CD4-positive, alpha-beta T cell treated with Interleukin-12 subunit alpha and Interleukin-12 subunit beta, for 1 hour (primary cell): ENCODE results near the gene KCNIP1.
A peak's percentile ranks its signal among the peaks of the same experiment; 100 is the strongest.

Source experiments
- DNase-seq: peaks from one replicate; pipeline ENCODE4 v3.0.0-alpha.2; 2020

Gene KCNIP1

DNA sequence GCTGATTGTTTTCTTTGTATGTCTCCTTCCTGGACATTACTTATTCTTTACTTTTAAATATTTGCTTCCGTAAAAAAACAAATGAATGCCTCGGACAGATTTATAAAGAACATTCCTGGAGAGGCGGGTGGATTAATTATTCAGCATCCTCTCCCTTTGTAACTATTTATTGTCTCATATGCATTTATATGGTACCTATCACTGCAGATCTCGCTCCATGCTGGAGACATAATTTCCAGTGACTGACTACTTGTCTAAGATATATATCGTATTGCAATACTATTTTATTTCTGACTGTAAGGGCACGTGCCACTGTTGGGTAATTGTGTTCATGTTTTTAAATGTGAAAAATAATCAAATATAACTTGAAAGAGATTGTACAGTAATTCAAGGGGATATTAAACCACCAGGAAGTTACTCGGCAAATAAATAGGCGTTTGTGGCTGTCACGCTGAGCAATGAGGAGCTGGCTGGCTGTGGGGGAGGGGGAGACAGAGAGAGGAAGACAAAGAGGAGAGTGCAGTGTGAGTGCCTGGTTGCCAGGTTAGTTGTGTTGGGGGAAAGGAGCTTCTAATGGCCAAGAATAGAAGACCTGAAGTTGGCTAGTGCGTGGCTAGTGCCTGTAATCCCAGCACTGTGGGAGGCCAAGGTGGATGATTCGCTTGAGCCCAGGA is 147.9 kb downstream of the KCNIP1 start:
- no peak for DNase-seq

DNA sequence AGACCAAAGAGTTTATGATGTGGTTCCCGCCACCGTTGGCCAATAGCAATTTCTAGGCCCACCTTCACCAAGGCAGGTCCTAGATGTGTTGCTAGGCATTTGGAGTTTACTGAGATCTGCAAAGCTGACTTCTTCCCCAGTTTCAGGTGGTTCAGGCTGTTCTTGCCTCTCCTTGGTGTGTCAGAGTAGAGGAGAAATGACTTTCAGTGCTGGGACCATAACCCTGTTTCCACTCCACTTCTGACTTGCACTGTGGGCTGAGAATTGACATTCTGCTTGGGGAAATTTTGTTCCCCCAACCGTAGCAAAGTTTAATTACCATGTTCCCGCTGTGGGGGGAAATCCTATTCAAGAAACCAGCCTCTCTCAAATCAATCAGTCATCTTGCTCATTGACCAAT is 151.7 kb downstream of the KCNIP1 start:
- DNase-seq, result no peak

DNA sequence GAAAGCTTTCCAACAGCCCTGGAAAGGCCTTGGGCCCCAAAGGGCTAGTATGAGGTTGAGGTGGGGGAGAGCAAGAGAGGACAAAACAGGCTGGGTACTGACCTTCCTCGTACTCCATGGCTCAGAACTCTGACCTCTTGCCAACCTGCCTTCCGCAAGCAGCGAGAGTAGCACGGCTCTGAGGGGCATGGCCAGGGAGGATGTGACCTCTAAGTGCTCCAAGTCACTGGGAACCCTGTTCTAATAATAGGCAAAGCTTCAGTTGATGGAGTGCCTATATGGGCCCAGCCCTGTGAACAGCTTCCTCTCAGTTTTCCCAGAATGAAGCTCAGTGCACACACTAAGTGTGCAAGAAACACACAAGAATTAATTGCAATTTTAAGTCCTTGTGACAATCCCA is 152.1 kb downstream of the KCNIP1 start:
- DNase-seq, result no peak

DNA sequence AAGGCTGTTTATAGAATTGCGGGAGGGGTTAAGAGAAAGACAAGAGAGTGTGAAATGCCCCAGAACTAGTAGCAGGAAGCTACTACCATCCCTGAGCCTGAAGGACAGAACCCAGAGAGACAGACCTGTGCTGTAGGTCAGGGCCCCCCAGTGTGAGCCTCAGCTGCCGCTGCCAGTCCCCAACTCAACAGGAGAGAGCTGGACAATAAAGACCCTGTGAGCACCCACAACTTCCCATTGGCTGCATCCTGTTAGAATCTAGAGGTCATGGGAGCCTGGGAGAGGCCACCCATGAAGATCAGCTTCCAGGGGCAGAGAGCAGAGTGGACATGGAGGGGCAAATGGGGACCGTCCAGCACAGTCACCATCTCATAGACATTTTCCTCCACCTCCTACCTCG is 152.5 kb downstream of the KCNIP1 start:
- DNase-seq, result no peak

DNA sequence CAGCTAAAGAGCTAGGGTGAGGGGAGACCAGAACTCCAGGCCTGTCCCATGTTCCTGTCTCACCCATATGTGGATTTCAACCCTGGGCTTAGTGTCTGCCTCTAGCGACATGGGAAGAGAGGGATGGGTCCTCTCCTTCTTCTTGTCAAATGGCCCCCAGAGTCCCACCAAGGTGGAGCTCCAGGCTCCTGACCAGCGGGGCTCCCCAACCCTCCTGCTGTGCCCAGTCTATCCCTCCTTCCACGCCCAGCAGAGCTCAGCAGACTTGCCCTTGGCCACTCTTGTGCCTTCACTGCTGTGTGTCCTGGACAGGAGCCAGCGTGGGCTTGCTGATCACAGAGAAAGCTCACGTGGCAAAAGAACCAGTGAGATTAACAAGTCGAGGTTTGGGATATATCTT is 156.7 kb downstream of the KCNIP1 start:
- no peak for DNase-seq

DNA sequence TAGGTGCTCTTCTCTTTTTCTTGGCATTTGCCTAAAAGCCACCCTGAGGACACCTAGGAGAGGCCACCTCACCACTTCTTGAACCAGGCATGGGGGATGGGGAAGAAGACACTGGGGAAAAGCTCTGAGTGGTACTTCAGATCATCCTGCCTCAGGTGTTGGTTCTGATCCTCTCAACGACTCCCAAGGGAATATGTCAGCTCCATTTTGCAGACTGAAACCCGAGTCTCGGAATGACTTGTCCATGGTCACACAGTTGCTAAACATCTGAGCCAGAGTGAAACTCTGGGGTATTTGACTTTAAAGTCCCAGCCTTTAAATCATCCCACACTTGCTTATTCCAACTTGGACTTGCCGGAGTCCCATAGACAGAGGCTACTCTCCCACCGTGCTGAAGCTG is 159.1 kb downstream of the KCNIP1 start:
- no peak for DNase-seq

DNA sequence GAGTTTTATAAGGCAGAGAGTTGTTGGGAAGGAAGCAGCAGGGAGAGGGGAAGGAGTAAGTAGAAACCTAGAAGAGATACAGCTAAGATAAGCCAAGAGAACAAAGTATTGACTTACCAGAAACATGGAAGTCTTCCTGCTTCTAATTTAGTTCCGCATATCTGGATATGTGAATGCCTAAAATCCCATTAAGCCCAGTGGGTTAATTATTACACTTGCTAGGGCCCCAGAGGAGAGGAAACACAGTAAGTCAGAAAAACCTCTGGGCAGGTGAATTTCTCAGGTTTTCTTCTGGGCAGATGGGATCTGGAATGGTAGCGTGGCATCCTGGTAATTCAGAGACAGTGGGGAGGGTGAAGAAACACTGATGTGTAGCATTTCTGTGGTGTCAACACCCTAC is 175.0 kb downstream of the KCNIP1 start:
- DNase-seq, result no peak

DNA sequence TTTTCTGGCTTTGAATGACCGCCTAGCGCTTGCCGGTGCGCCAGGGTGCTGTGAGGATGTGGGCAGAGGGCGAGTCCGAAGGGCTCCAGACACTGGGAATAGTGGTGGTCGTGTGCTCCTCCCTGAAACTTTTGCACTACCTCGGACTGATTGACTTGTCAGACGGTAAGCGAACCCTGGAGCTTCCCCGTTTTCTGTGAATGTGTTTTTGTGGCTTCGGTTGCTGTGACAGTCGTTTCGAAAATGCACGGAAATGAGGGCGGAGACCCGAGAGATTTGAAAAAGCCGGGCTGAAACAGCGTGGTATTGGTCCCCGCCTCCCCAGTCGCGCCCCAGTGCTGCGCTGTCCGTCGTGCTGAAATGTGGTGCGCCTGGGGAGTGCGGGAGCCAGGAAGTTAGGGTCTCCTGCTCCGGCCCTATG is 177.2 kb downstream of the KCNIP1 start:
- peak; percentile 1 for DNase-seq

DNA sequence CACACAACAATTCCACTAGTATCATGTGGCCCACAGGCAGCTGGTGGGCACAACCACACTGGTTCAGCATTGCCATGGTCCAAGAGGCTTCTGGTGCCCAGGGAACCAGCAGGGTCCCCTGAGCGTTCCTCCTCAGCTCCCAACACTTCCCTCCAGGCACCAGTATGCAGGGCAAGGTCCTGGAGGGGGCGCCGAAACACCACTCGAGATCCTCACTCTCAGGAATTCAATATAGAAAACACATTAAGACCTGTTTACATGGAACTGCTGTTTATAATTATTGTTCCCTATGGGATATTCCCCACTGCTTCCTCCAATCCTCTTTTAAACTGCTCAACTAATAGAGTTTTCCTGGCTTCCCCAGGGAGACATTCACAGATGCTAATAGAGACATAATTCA is 187.8 kb downstream of the KCNIP1 start:
- DNase-seq, result no peak

DNA sequence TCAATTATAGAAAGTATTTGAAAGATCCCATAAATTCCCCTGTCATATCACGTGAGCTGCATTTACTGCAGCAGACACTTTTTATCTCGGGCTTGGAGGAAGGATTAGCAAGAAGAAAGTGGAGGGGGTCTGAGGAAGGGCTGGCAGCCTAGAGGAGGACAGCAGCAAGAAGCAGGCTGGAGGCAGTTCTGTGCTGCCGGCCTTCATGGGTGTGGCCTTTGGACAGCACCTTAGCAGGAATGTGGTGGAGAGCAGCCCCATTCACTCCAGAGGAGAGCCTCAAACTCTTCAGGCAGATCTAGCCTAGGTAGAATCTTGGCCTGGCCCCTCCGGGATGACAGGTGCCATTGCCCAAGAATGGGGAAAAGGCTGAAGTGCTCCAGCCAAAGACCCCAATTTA is 189.9 kb downstream of the KCNIP1 start:
- DNase-seq, result no peak

DNA sequence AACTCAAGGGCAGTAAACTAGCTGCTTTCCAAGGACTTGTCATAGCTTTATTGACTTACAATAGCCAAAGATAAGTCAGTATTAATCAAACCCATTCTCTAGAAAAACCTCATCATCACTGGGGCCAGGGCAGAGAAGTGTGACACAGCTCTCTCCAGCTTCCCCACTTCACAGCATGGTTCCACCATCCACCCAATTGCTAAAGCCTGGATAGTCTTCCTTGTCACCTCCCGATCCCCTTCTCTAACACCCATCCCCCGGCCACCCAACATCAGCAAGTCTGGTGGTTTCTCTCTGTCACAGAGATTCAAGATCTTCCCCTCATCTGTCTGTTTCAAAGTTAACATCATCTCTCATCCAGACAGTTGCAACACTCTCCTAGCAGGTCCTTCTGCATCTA is 191.1 kb downstream of the KCNIP1 start:
- DNase-seq, result no peak

DNA sequence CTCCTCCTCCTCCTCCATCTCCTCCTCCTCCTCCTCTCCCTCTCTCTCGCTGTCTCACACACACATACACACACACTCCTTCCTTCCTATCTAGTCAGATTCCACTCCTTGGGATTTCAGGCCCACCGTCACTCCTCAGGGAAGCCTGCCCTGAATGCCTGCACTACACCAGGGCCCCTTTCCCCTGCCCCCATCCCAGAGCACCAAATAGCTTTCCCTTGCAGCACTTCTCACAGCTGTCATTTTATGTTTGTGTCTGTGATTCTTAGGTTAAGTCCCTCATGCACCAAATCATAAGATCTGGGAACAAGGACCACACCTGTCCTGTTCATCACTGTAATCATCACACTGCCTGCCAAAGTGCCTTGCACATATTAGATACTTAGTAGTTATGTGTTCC is 193.2 kb downstream of the KCNIP1 start:
- no peak for DNase-seq

DNA sequence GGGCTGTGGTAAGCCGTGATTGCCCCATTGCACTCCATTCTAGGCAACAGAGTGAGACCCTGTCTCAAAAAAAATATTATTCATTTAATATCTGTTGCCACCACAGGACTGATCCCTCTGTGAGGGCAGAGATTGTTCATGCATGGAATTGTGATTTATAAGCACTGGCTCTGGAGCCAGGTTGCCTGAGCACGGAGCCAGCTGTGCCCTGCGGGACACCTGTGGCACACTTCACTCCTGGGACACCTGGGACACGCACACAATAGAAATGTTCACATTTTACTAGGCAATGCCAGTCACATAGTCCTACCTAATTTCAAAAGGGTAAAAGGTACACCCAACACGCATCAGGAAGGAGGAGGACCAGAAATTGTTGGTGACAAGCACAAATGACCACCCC is 196.7 kb downstream of the KCNIP1 start:
- DNase-seq, result no peak

DNA sequence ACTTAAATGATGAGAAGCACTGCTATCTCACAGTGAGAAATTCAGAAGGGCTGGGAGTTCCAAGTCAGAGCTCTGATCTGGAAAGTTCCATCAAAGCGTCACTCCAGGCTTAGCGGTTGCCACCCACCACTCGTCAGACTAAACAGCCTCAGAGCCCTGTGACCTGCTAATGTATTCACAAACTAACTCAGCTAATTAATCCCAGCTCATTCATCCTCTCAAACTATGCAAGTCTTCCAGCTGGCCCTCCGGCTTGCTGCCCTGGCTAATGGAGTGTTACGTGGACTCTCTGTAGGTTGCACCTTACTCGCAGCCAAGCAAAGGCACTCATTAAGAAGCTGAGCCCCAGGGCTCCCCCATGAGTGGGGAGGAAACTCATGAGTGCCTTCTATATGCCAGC is 197.5 kb downstream of the KCNIP1 start:
- no peak for DNase-seq

DNA sequence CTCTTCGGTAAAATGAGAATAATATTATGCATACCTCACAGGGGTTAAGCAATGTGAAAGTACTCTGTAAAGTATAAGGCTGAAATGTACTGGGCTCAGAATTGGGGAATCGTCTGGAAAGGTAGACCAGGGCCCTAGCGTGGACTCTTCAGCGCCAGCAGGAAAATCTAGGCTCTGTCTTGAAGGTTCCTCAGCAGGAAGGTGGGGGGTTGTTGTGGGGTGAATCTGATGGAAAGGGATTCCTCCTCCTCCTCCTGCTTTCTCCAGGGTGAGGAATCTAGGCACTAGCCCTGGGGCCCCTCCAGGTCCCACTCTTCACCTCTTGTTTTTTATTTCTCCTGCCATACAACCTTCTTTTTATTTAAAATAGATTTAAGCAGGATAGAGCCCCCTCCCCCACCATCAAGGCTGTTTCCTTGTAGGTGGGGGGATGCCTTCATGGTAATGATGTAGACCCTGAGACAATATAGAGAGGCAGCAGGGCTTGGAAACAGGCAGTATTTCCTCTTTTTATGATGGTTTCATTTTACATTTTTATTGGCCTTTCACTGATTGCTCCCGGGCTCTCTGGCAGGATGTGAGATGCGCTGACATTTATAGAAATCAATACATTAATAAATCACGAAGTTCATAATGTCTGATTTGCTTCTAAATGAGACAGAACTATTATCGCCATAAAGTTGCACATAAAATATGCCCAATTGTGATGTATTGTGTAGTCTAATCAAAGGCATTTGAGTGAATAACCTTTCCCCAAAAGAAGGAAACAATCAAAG is 200.8 kb downstream of the KCNIP1 start:
- no peak for DNase-seq

DNA sequence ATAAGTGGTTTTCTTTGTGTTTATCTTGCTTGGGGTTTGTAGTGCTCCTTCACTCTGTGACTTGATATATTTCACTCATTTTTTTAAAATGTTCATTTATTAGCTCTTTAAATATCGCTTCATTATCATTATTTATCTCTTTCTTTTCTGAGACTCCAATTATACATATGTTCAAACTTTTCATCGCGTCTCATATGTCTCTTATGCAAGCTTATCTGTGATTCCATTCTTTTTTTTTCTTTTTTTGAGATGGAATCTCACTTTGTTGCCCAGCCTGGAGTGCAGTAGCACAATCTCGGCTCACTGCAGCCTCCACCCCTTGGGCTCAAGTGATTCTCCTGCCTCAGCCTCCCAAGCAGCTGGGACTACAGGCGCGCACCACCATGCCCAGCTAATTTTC is 205.8 kb downstream of the KCNIP1 start:
- DNase-seq, result no peak

DNA sequence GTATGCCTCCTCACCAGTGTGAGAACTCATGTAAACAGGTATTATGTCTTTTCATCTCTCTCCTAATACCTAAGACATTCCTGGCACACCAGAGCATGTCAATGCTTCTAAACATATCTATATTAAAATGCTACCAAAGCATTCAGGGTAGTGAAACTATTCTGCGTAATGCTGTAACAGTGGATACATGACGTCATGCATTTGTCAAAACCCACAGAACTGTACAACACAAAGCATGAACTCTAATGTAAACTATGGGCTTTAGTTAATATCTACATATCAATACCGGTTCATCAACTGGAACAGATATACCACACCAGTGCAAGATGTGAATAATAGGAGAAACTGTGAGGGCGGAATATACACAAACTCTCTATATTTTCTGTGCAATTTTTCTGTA is 207.5 kb downstream of the KCNIP1 start:
- no peak for DNase-seq

DNA sequence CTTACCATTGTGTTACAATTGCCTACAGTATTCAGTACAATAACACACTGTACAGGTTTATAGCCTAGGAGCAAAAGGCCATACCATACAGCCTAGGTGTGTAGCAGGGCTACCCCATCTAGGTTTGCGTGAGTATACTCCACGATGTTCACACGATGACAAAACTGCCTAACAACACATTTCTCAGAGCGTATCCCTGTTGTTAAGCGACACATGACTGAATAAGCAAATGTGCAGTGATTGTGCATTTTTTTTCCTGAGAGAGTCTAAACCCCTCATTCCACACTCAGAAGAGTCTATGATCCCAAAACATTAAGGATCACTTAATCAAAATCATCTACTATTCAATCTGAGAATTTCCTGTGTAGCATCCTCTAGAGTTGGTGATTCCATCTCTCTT is 211.3 kb downstream of the KCNIP1 start:
- DNase-seq, result no peak

DNA sequence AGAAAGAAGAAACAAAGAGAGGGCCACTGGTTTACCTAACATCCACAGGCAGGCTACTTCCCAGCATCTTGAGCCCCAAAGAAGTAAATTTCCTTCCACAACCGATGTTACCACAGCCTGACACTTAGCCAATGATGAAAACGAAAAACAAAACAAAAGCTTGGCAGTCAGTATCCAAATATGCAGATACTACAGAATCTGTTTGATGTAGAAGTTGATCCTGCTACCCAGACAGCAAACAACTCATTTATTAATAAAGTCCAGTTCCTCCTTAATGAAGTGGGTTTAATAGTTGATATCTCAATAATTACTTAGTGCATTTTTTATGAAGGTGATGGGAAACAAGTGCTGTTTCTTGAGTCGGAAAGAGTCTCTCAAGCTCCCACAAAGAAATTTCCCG is 212.6 kb downstream of the KCNIP1 start:
- no peak for DNase-seq

DNA sequence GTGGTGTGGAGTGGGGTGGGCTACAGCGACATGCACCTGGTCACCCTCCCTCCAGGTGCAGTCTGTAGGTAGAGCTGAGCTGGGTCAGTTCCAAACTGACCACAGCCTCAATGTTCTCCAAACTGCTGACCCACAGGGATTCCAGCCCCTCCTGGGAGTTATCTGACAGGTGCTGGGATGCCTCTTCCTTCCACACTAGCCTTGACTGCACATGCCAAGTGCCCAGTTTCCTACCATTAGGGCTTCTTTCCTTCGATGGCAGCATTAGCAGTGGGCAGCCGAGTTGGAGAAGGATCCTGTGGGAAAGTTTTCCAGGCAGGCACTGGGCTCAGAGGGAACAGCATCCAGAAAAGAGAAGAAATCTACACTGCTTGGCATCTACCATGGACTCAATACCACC is 215.7 kb downstream of the KCNIP1 start:
- DNase-seq, result no peak

DNA sequence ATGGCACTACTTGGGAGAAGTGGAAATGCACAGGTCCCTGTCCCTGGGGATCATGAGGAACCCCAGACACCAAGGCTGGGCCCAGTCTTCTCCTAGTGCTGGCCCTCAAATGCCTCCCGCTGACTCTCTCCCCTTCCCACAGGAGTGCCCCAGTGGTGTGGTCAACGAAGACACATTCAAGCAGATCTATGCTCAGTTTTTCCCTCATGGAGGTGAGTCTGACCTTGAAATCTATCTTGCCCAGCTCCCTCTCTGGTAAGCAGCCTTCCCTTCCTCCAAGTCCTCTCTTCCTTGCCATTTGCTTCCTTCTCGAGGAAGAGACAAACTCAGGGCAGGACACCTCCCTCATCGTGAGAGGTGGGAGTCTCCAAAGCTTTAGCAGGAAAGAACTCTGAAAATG is 216.4 kb downstream of the KCNIP1 start:
- no peak for DNase-seq

DNA sequence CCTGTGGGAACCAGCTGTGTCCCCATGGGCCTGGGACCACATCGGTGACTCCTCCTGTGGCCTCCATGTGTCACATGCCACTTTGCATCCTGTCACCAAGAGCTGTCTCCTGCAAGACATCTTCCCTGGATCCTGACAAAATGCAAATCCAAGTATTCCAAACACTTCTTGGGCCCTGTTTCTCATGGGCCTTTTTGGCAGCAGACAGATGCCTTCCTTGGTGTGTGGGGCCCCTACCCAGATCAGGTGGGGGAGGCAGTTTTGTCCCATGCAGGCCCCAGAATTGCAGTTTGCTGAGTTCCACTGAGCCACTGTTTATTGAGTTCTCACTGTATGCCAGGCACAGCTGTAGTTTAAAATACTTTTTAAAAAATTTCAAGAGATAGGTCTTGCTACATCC is 217.2 kb downstream of the KCNIP1 start:
- DNase-seq, result no peak

DNA sequence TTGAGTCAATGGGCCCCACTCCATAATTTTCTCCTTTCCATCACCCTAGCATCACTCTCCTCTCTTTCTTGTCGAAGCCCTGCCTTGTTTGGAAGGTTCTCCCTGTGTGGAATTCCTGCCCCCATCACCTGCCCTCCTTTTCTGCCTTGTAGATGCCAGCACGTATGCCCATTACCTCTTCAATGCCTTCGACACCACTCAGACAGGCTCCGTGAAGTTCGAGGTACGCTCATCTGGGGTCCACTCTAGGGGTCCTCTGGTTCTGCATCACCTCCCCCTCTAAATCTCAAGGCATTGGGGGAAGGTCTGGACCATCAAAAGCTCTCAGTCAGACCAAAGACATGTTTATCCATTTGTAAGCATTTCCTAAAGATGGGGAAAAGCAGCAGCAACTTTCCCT is 217.9 kb downstream of the KCNIP1 start:
- no peak for DNase-seq

DNA sequence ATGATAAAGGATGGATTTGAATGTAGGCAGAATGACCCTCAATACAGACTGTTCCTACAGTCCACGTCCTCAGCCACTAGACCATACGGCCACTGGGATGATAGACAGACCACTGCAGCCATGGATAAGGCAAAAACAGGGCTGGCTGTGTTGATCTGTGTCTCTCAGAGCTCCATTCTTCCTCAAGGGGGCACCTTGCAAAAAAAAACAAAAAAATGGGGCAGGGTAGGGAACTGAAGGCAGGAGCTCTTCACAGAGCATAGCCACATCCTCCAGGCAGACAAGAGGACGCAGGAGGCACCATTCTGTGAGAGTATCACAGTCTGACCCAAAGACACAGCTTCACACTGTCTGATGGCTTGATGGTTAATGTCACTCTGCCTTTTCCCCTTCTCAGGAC is 218.5 kb downstream of the KCNIP1 start:
- no peak for DNase-seq

DNA sequence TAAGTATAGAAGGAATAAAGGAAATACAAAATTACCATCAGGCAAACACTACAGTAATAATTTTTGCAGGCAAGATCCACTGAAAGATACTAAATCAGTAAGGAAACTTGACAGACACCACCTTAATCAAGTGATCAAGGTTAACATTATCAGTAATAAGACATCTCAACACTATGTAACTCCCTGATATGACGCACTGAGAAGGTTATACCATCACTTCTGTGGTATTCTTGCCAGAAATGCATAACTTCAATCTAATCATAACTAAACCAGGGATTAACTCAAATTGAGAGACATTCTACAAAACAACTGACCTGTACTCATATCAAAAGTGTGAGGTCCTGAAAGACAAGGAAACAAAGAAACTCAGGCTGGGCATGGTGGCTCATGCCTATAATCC is 227.2 kb downstream of the KCNIP1 start:
- DNase-seq, result no peak
